Measurements from ENCODE around the gene UBE2J2. TPM values are rescaled to one million over a fixed set of nuclear protein-coding genes. Genes with fewer than 3 reads are reported as not detected.

Gene UBE2J2
- total RNA-seq, 2 experiments from 2014 or later, result 62.4 to 63.5 TPM

- CTCF ChIA-PET, result no interaction called here
- DNase-seq, result no peak
- POLR2A ChIA-PET, result no interaction called here
- no peaks in the 10 kb centered on the region for H3K27me3 Mint-ChIP-seq
- no peak overlapping the region for H3K27ac Mint-ChIP-seq
- peaks cover 3% of the 10 kb centered on the region for H3K4me1 Mint-ChIP-seq
- no peaks in the 10 kb centered on the region for H3K9me3 Mint-ChIP-seq
- no peak overlapping the region for H3K4me3 Mint-ChIP-seq
- peaks cover 4% of the 10 kb centered on the region for H3K36me3 Mint-ChIP-seq (ENCODE audit: low read depth)
Observed at GRCh38 chr1:1287288-1288110, 13.8 kb upstream of the UBE2J2 start.

DNA sequence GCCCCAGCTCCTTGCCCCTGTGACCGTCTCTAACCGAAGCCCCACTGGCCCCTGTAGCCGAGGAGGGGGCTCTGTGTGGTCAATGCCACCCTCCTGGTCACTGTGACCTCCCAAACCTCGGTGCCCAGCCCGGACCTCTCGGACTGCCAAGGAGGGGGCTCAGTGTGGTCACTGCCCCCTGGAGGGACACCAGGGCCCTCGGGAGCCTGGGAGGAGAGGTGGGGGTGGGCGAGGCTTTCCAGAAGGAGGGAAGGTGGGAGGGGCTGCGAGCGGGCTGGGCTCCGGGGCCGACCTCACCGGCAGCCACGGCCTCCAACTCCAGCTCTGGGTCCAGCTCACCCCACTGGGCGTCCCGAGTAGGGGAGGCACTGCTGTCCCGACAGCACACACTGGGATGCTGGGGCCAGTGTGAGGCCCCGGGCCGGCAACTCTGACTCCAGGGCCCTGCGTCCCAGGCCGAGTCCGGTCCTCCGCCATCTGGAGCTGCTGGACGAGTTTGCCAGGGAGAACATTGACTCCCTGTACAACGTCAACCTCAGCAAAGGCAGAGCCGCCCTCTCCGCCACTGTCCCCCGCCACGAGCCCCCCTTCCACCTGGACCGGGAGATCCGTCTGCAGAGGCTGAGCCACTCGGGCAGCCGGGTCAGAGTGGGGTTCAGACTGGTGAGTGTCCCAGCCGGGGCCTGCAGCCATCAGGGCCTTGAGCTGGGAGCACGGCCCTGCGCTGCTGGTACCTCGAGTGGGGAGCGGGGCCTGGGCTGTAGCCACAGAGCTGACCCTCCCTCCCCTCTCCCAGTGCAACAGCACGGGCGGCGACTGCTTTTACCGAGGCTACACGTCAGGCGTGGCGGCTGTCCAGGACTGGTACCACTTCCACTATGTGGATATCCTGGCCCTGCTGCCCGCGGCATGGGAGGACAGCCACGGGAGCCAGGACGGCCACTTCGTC, 12.9 kb upstream of the UBE2J2 start:
- no peak overlapping the region for H3K4me3 Mint-ChIP-seq
- no peaks in the 10 kb centered on the region for H3K9me3 Mint-ChIP-seq
- H3K4me1 Mint-ChIP-seq, result peaks cover 3% of the 10 kb centered on the region
- ChIA-PET POLR2A (no interaction called here), CTCF (no interaction called here)
- H3K27ac Mint-ChIP-seq, result no peak overlapping the region
- DNase-seq, result no peak
- H3K27me3 Mint-ChIP-seq, result no peaks in the 10 kb centered on the region
- H3K36me3 Mint-ChIP-seq (ENCODE audit: low read depth), result no peaks in the 10 kb centered on the region

DNA sequence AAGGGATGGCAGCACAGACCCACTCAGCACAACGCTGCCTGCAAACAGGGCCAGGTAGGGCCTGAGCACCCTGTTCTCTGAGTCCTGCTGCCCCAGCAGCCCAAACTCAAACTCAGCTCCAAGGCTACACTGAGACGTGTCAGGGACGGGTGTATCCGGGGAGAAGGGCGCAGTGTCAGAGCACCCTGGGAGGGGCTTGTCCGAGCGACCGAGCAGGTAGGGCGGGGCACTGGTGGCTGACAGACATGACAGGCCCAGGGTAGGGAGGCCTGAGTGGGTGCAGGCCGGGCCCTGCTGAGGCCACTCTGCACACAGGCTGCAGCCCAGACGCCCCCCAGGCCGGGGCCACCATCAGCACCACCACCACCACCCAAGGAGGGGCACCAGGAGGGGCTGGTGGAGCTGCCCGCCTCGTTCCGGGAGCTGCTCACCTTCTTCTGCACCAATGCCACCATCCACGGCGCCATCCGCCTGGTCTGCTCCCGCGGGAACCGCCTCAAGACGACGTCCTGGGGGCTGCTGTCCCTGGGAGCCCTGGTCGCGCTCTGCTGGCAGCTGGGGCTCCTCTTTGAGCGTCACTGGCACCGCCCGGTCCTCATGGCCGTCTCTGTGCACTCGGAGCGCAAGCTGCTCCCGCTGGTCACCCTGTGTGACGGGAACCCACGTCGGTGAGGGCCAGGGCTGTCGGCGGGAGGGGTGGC, 12.1 kb upstream of the UBE2J2 start:
- no peaks in the 10 kb centered on the region for H3K27me3 Mint-ChIP-seq
- ChIA-PET CTCF (no interaction called here), POLR2A (no interaction called here)
- no peaks in the 10 kb centered on the region for H3K36me3 Mint-ChIP-seq (ENCODE audit: low read depth)
- no peaks in the 10 kb centered on the region for H3K9me3 Mint-ChIP-seq
- no peak overlapping the region for H3K4me3 Mint-ChIP-seq
- no peak for DNase-seq
- H3K4me1 Mint-ChIP-seq, result peaks cover 3% of the 10 kb centered on the region
- H3K27ac Mint-ChIP-seq, result no peak overlapping the region

DNA sequence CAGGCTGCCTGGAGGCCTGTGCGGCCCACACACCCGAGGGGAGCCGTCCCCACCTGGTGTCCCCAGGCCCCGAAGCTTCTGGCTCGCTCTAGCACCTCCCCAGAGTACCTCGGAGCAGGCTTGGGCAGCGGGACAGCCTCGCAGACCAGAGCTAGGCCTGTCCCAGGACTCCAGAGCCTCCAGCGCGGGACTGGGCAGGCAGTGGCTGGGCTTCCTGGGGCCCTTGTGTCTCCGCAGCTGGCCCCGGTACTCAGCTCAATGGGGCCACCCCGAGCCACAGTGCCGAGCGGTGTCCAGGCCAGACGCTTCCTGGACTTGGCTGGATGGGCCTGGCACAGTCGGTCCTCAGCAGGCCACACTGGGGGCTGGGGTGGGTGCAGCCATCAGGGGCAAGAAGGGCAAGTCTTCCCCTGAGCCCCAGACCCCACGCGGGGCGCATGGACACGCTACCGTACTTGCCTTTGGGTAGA, 11.5 kb upstream of the UBE2J2 start:
- ChIA-PET POLR2A (interaction anchor here (1.0 kb wide), 1 partner anchor 20 kb away, joined by 3 read pairs; no protein-coding TSS in a partner anchor), CTCF (no interaction called here)
- DNase-seq, result no peak
- Mint-ChIP-seq H3K36me3 (ENCODE audit: low read depth) (no peaks in the 10 kb centered on the region), H3K27ac (no peak overlapping the region), H3K4me3 (no peak overlapping the region), H3K27me3 (no peaks in the 10 kb centered on the region), H3K4me1 (peaks cover 3% of the 10 kb centered on the region), H3K9me3 (no peaks in the 10 kb centered on the region)

DNA sequence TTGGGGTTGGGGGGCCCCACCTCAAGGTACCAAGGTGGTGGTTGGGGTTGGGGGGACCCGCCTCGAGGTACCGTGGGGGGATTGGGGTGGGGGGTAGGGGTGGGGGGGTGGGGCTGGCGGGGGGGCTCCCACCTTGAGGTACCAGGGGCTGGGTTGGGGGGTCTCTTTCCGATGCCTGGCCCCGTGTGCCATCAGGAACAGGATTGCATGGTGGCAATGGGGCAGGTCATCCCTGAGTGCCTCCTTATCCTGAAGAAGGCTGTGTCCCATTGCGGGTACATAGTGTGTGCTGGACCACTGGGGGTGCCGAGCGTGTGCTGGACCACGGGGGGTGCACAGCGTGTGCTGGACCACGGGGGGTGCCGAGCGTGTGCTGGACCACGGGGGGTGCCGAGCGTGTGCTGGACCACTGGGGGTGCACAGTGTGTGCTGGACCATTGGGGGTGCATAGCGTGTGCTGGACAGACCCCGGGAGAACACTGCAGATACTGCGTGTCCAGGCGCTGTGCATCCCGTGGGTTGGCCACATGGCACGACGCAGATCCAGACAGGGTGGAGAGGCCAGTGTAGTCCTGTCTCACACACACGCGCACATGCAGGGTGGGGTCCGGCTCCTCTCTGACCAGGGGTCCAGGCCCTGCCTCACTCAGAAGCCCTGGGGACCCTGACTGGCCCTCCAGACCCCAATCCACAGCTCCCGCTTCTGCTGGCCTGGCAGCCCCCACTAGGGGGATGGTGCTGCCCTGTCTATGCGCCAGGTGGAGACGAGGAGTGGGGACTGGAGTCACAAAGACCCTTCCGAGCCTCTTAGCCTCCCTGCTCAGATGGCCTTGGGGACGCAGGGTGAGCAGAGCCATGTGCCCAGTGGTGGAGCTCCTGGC, 10.8 kb upstream of the UBE2J2 start:
- ChIA-PET POLR2A (interaction anchor here (1.0 kb wide), 1 partner anchor 20 kb away, joined by 3 read pairs; no protein-coding TSS in a partner anchor), CTCF (no interaction called here)
- Mint-ChIP-seq H3K9me3 (no peaks in the 10 kb centered on the region), H3K27me3 (no peaks in the 10 kb centered on the region), H3K4me3 (no peak overlapping the region), H3K27ac (no peak overlapping the region), H3K36me3 (ENCODE audit: low read depth) (no peaks in the 10 kb centered on the region), H3K4me1 (peaks cover 3% of the 10 kb centered on the region)
- DNase-seq, result no peak

GRCh38 chr1:1283821-1284220, 10.2 kb upstream of the UBE2J2 start:
- ChIA-PET CTCF (no interaction called here), POLR2A (interaction anchor here (1.4 kb wide), 1 partner anchor 8 kb away, joined by 3 read pairs; no protein-coding TSS in a partner anchor)
- peaks cover 3% of the 10 kb centered on the region for H3K4me1 Mint-ChIP-seq
- no peak for DNase-seq
- H3K36me3 Mint-ChIP-seq (ENCODE audit: low read depth), result no peaks in the 10 kb centered on the region
- no peak overlapping the region for H3K27ac Mint-ChIP-seq
- H3K27me3 Mint-ChIP-seq, result no peaks in the 10 kb centered on the region
- H3K9me3 Mint-ChIP-seq, result no peaks in the 10 kb centered on the region
- no peak overlapping the region for H3K4me3 Mint-ChIP-seq

DNA sequence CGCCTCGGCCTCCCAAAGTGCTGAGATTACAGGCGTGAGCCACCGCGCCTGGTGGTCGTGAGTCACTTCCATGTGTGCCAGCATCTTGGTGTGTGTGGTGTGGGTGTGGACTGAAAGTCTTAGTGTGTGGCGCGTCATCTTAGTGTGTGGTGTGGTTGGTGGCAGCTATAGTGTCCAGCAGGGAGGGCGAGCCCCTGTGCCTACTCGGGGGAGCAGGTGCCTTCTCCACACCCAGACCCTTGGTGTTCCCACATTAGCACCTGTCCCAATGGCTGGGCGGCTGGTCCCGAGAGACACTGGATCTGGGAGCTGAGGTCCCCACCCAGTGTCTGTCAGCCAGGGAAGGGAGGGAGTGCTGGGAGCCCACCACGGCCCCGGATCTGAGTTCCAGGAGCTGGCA, 9.3 kb upstream of the UBE2J2 start:
- no peaks in the 10 kb centered on the region for H3K36me3 Mint-ChIP-seq (ENCODE audit: low read depth)
- H3K4me3 Mint-ChIP-seq, result no peak overlapping the region
- ChIA-PET POLR2A (interaction anchor here (1.3 to 1.4 kb wide), 2 partner anchors 9 kb away, joined by 3 read pairs; partner anchors contain the start of gene UBE2J2), CTCF (no interaction called here)
- no peak overlapping the region for H3K27ac Mint-ChIP-seq
- H3K9me3 Mint-ChIP-seq, result no peaks in the 10 kb centered on the region
- H3K4me1 Mint-ChIP-seq, result peaks cover 3% of the 10 kb centered on the region
- DNase-seq, result no peak
- H3K27me3 Mint-ChIP-seq, result no peaks in the 10 kb centered on the region

- no peak for DNase-seq
- no peaks in the 10 kb centered on the region for H3K27me3 Mint-ChIP-seq
- CTCF ChIA-PET, result interaction anchor here (1.0 kb wide), 1 partner anchor 10 kb away, joined by 4 read pairs; no protein-coding TSS in a partner anchor
Observed at GRCh38 chr1:1281533-1282321, 8.1 kb upstream of the UBE2J2 start.

GRCh38 chr1:1280782-1281481, 7.3 kb upstream of the UBE2J2 start:
- no peaks in the 10 kb centered on the region for H3K27me3 Mint-ChIP-seq
- no peaks in the 10 kb centered on the region for H3K9me3 Mint-ChIP-seq
- no peaks in the 10 kb centered on the region for H3K36me3 Mint-ChIP-seq (ENCODE audit: low read depth)
- H3K4me3 Mint-ChIP-seq, result no peak overlapping the region
- H3K27ac Mint-ChIP-seq, result no peak overlapping the region
- no peak for DNase-seq
- H3K4me1 Mint-ChIP-seq, result peaks cover 3% of the 10 kb centered on the region
- ChIA-PET POLR2A (no interaction called here), CTCF (no interaction called here)

More at GRCh38 chr1:1281533-1282321, 8.1 kb upstream of the UBE2J2 start:
- H3K36me3 Mint-ChIP-seq (ENCODE audit: low read depth), result no peaks in the 10 kb centered on the region
- POLR2A ChIA-PET, result interaction anchor here (0.7 kb wide), 1 partner anchor 117 kb away, joined by 3 read pairs; the partner anchor contains the start of gene CCNL2
- H3K4me3 Mint-ChIP-seq, result no peak overlapping the region
- H3K9me3 Mint-ChIP-seq, result no peaks in the 10 kb centered on the region
- no peak overlapping the region for H3K27ac Mint-ChIP-seq
- peaks cover 3% of the 10 kb centered on the region for H3K4me1 Mint-ChIP-seq

- Mint-ChIP-seq H3K27me3 (no peaks in the 10 kb centered on the region), H3K4me3 (no peak overlapping the region), H3K27ac (no peak overlapping the region), H3K36me3 (ENCODE audit: low read depth) (no peaks in the 10 kb centered on the region), H3K4me1 (peaks cover 8% of the 10 kb centered on the region), H3K9me3 (no peaks in the 10 kb centered on the region)
- ChIA-PET POLR2A (no interaction called here), CTCF (interaction anchor here (0.7 to 1.1 kb wide), 2 partner anchors 13 to 17 kb away, joined by 3 to 6 read pairs; no protein-coding TSS in a partner anchor)
- DNase-seq, result no peak
Observed at GRCh38 chr1:1279028-1279427, 5.4 kb upstream of the UBE2J2 start.

DNA sequence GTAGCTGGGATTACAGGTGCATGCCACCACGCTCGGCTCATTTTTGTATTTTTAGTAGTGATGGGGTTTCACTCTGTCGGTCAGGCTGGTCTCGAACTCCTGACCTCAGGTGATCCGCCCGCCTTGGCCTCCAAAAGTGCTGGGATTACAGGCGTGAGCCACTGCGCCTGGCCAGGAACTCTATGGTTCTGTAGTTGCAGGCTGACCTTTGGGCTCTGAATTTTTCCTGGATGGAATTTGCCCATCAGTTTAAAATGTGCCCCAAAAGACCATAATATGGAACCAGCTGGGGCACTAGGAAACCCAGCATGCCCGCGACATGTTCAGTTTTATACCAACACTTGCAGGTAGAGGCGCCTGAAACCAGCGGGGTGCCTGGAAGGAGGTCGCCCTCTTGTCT, 5.0 kb upstream of the UBE2J2 start:
- Mint-ChIP-seq H3K4me3 (no peak overlapping the region), H3K27ac (no peak overlapping the region), H3K36me3 (ENCODE audit: low read depth) (no peaks in the 10 kb centered on the region), H3K4me1 (peaks cover 8% of the 10 kb centered on the region), H3K9me3 (no peaks in the 10 kb centered on the region), H3K27me3 (no peaks in the 10 kb centered on the region)
- ChIA-PET POLR2A (no interaction called here), CTCF (interaction anchor here (0.7 to 1.1 kb wide), 2 partner anchors 13 to 17 kb away, joined by 3 to 6 read pairs; no protein-coding TSS in a partner anchor)
- DNase-seq, result no peak

Measured in activated CD4-positive, alpha-beta memory T cell treated with anti-CD3 and anti-CD28 coated beads, Interleukin-2, amount 10 ng/mL, durations not matched to agents 7 days and 5 days (primary cell).